Neural progenitor cell (in vitro differentiated cells): ENCODE results near the gene STAT5A. TPM values are rescaled to one million over a fixed set of nuclear protein-coding genes. Genes with fewer than 3 reads are reported as not detected.
"Not testable (repeated sequence)": the region's sequence is repeated elsewhere in the genome, so short reads cannot be mapped to it uniquely, and the experiment has no call there.

Source experiments
- DNase-seq: peaks from one replicate; pipeline ENCODE4 v3.0.0-alpha.2; 2016; ENCODE audit warnings: low spot score
- H2AFZ ChIP-seq: fragments of 200-600 bp; sonication (generic); replicated peaks from 2 replicates; pipeline ENCODE4 v1.6.1; 2016; ENCODE audit warnings: antibody characterized with exemption
- H3F3A ChIP-seq: fragments of 200-600 bp; sonication (generic); 2 replicates; pipeline ENCODE4 v1.6.1; 2016; ENCODE audit warnings: antibody characterized with exemption, low read depth
- H3K27ac ChIP-seq: fragments of 200-600 bp; sonication (generic); 2 replicates; pipeline ENCODE4 v1.5.1; 2016; ENCODE audit warnings: mild to moderate bottlenecking
- H3K27me3 ChIP-seq: fragments of 200-600 bp; sonication (generic); 2 replicates; pipeline ENCODE4 v1.6.1; 2016; ENCODE audit warnings: mild to moderate bottlenecking, moderate library complexity
- H3K36me3 ChIP-seq: fragments of 200-600 bp; sonication (generic); 2 replicates; pipeline ENCODE4 v1.5.1; 2016
- H3K4me1 ChIP-seq: fragments of 200-600 bp; sonication (generic); 2 replicates; pipeline ENCODE4 v1.6.1; 2016; ENCODE audit warnings: mixed run types
- H3K4me2 ChIP-seq: fragments of 200-600 bp; sonication (generic); 2 replicates; pipeline ENCODE4 v1.6.1; 2016
- H3K4me3 ChIP-seq: fragments of 200-600 bp; sonication (generic); 2 replicates; pipeline ENCODE4 v1.5.1; 2016
- H3K79me2 ChIP-seq: fragments of 200-600 bp; sonication (generic); 2 replicates; pipeline ENCODE4 v1.6.1; 2016; ENCODE audit warnings: low read depth
- H3K9ac ChIP-seq: fragments of 200-600 bp; sonication (generic); 2 replicates; pipeline ENCODE4 v1.6.1; 2016
- H3K9me3 ChIP-seq: fragments of 200-600 bp; sonication (generic); 2 replicates; pipeline ENCODE4 v1.5.1; 2016; ENCODE audit warnings: low read depth
- H4K20me1 ChIP-seq: fragments of 200-600 bp; sonication (generic); 2 replicates; pipeline ENCODE4 v1.6.1; 2016; ENCODE audit warnings: low read depth
- H3K27ac Mint-ChIP-seq: 3 replicates; pipeline ENCODE4 v1.8.0; 2021; ENCODE audit warnings: mixed read lengths
- H3K27me3 Mint-ChIP-seq: 2 replicates; pipeline ENCODE4 v1.8.0; 2022; ENCODE audit warnings: low read depth, mild to moderate bottlenecking, inconsistent platforms, moderate library complexity, mixed read lengths; ENCODE audit not compliant: insufficient read depth
- H3K36me3 Mint-ChIP-seq: 3 replicates; pipeline ENCODE4 v1.8.0; 2021; ENCODE audit warnings: mixed read lengths
- H3K4me1 Mint-ChIP-seq: 3 replicates; pipeline ENCODE4 v1.8.0; 2021; ENCODE audit warnings: mixed read lengths
- H3K4me3 Mint-ChIP-seq: 3 replicates; pipeline ENCODE4 v1.8.0; 2021; ENCODE audit warnings: mild to moderate bottlenecking, moderate library complexity, mixed read lengths
- H3K9me3 Mint-ChIP-seq: 3 replicates; pipeline ENCODE4 v1.8.0; 2020; ENCODE audit warnings: mixed read lengths
- EZH2 ChIP-seq: fragments of 200-600 bp; sonication (generic); IDR thresholded peaks from 2 replicates; pipeline ENCODE4 v1.6.1; 2017; ENCODE audit warnings: antibody characterized with exemption, mild to moderate bottlenecking, moderate library complexity
- EZH2phosphoT487 ChIP-seq: fragments of 200-600 bp; sonication (generic); IDR thresholded peaks from 2 replicates; pipeline ENCODE4 v1.6.1; 2017; ENCODE audit warnings: antibody characterized with exemption
- total RNA-seq: library from RNA; depleted of rRNA; stranded (reverse); fragments of >200 nt; gene quantifications from 2 replicates; pipeline ENCODE4 v1.2.3, GENCODE V29; 2015; ENCODE audit warnings: low replicate concordance
- TF ChIP-seq, protein P1 (sequence below): fragments of 200-600 bp; sonication (generic); IDR thresholded peaks from 2 replicates; pipeline ENCODE4 v1.5.1; 2017; ENCODE audit warnings: antibody characterized with exemption, mild to moderate bottlenecking

STAT5A gene
- total RNA-seq, 1 donor from 2014 or later = 10.0 TPM

DNA sequence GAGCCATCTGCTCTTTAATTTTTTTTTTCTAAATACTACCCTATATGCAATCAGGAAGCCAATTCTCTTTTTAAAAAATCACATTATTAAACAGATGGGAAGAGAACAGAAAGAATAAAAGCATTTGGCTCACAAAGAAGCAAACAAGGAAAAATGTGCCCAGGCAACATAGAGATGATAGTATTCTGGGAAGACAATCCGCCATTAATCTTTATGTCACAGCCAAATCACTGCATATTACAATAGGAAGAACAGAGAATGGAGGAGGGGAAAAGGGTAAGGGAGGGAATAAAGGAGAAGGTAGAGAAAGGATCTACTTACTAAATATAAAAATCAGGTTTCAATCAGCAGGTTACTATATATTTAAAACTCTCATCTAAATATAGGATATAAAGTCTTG lies 46.4 kb upstream of the STAT5A start:
- Histone ChIP-seq H3K4me3 (no peak overlapping the region), H3K9me3 (no peaks in the 10 kb centered on the region), H2AFZ (no peak overlapping the region), H3K9ac (no peak overlapping the region), H3F3A (peaks cover 11% of the 10 kb centered on the region), H3K4me2 (no peak overlapping the region), H4K20me1 (peaks cover 89% of the 10 kb centered on the region), H3K27me3 (no peaks in the 10 kb centered on the region), H3K4me1 (peaks cover 5% of the 10 kb centered on the region), H3K79me2 (peaks cover 98% of the 10 kb centered on the region), H3K36me3 (no peaks in the 10 kb centered on the region), H3K27ac (no peak overlapping the region)
- no peaks in the 10 kb centered on the region for H3K9me3 Mint-ChIP-seq
- H3K4me1 Mint-ChIP-seq = peaks cover 11% of the 10 kb centered on the region
- peaks cover 3% of the 10 kb centered on the region for H3K36me3 Mint-ChIP-seq
- no peak overlapping the region for H3K4me3 Mint-ChIP-seq
- no peaks in the 10 kb centered on the region for H3K27me3 Mint-ChIP-seq
- no peak for DNase-seq
- peak overlapping the region; percentile 18 for H3K27ac Mint-ChIP-seq
- TF ChIP-seq EZH2 = no peak
- TF ChIP-seq EZH2phosphoT487 = no peak
- TF ChIP-seq, protein P1, sequence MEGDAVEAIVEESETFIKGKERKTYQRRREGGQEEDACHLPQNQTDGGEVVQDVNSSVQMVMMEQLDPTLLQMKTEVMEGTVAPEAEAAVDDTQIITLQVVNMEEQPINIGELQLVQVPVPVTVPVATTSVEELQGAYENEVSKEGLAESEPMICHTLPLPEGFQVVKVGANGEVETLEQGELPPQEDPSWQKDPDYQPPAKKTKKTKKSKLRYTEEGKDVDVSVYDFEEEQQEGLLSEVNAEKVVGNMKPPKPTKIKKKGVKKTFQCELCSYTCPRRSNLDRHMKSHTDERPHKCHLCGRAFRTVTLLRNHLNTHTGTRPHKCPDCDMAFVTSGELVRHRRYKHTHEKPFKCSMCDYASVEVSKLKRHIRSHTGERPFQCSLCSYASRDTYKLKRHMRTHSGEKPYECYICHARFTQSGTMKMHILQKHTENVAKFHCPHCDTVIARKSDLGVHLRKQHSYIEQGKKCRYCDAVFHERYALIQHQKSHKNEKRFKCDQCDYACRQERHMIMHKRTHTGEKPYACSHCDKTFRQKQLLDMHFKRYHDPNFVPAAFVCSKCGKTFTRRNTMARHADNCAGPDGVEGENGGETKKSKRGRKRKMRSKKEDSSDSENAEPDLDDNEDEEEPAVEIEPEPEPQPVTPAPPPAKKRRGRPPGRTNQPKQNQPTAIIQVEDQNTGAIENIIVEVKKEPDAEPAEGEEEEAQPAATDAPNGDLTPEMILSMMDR = no peak

DNA sequence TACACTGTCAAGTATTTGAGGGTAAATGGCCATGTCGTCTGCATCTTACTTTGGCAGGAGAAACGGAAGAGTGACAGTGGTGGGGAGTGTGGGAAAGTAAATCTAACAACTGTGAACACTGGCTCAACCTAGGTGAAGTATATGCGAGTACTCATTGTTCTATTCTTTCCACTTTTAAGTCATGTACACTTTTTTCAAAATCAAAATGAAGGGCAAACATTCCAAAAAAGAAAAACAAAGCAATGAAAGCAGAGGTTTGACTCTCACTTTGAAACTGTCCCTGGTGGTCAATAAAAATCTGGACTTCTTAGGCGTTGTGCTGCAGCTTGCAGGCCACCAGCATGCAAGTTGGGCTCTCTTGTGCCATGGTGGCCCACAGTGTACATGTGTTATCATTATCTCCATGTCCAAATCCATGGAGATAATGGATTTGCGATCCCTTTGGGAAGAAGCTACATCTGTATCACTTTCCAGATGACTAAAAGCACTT lies 44.8 kb upstream of the STAT5A start:
- Histone ChIP-seq H3K4me3 (no peak overlapping the region), H3K9me3 (no peaks in the 10 kb centered on the region), H3K4me2 (no peak overlapping the region), H3K4me1 (peaks cover 8% of the 10 kb centered on the region), H3K27me3 (no peaks in the 10 kb centered on the region), H2AFZ (no peak overlapping the region), H3K27ac (peak overlapping the region; percentile 11), H3K36me3 (no peaks in the 10 kb centered on the region), H3K9ac (no peak overlapping the region), H3F3A (peaks cover 14% of the 10 kb centered on the region), H4K20me1 (peaks cover 88% of the 10 kb centered on the region), H3K79me2 (peaks cover 97% of the 10 kb centered on the region)
- H3K36me3 Mint-ChIP-seq = peaks cover 3% of the 10 kb centered on the region
- TF ChIP-seq, protein P1 = no peak
- no peak for TF ChIP-seq EZH2
- no peak for TF ChIP-seq EZH2phosphoT487
- peaks cover 15% of the 10 kb centered on the region for H3K4me1 Mint-ChIP-seq
- no peaks in the 10 kb centered on the region for H3K27me3 Mint-ChIP-seq
- H3K4me3 Mint-ChIP-seq = no peak overlapping the region
- no peak overlapping the region for H3K27ac Mint-ChIP-seq
- H3K9me3 Mint-ChIP-seq = no peaks in the 10 kb centered on the region
- no peak for DNase-seq

DNA sequence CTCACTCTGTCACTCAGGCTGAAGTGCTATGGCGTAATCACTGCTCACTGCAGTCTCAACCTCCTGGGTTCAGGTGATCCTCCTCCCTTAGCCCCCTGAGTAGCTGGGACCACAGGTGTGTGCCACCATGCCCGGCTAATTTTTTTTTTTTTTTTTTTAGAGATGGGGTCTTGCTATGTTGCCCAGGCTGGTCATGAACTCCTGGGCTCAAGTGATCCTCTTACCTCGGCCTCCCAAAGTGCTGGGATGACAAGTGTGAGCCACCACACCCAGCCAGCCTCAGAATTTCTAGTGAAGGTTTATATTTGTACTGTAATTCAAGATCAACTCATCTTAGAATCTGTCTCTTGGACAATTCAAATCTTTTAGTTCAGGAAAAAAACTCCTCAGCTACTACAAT lies 44.2 kb upstream of the STAT5A start:
- not testable (repeated sequence) for H3K27ac Mint-ChIP-seq, DNase-seq, H3K36me3 ChIP-seq

DNA sequence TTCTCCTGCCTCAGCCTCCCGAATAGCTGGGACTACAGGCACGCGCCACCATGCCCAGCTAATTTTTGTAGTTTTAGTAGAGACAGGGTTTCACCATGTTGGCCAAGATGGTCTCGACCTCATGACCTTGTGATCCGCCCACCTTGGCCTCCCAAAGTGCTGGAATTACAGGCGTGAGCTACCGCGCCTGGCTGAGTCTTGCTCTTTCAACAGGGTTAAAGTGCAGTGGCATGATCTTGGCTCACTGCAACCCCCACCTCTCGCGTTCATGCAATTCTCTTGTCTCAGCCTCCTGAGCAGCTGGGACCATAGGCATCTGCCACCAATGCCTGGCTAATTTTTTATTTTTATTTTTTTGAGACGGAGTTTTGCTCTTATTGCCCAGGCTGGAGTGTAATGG lies 43.1 kb upstream of the STAT5A start:
- Histone ChIP-seq H3K4me1 (peaks cover 15% of the 10 kb centered on the region), H3F3A (peaks cover 18% of the 10 kb centered on the region), H3K79me2 (peaks cover 97% of the 10 kb centered on the region), H4K20me1 (peaks cover 86% of the 10 kb centered on the region)
- not testable (repeated sequence) for H3K27me3 ChIP-seq, DNase-seq, H3K36me3 ChIP-seq, H3K9me3 ChIP-seq, H3K36me3 Mint-ChIP-seq, H2AFZ ChIP-seq, H3K9me3 Mint-ChIP-seq, H3K4me3 ChIP-seq, H3K27ac ChIP-seq, H3K4me3 Mint-ChIP-seq, H3K27me3 Mint-ChIP-seq, H3K27ac Mint-ChIP-seq, H3K9ac ChIP-seq, H3K4me2 ChIP-seq
- peaks cover 19% of the 10 kb centered on the region for H3K4me1 Mint-ChIP-seq

More for the DNA sequence above, 44.2 kb upstream of the STAT5A start:
- H3F3A ChIP-seq = peaks cover 18% of the 10 kb centered on the region
- not testable (repeated sequence) for H3K9me3 Mint-ChIP-seq, H3K4me3 Mint-ChIP-seq, H3K9me3 ChIP-seq, H3K4me2 ChIP-seq, H3K27me3 Mint-ChIP-seq, H2AFZ ChIP-seq, H3K36me3 Mint-ChIP-seq, H3K9ac ChIP-seq, H3K27me3 ChIP-seq, H3K4me3 ChIP-seq
- peaks cover 14% of the 10 kb centered on the region for H3K4me1 ChIP-seq
- peak overlapping the region; percentile 11 for H3K27ac ChIP-seq
- H4K20me1 ChIP-seq = peaks cover 88% of the 10 kb centered on the region
- peaks cover 19% of the 10 kb centered on the region for H3K4me1 Mint-ChIP-seq
- H3K79me2 ChIP-seq = peaks cover 97% of the 10 kb centered on the region
